NCI-H345 treated with DMSO at 0.1 percent for 48 hours (cell line): ENCODE measurements around the gene ANO3.

ENCODE experiments used
- DNase-seq: peaks from one replicate; lab custom pipeline; 2025; ENCODE audit not compliant: unreplicated experiment; lab: John Stamatoyannopoulos, UW

ANO3 gene

DNA sequence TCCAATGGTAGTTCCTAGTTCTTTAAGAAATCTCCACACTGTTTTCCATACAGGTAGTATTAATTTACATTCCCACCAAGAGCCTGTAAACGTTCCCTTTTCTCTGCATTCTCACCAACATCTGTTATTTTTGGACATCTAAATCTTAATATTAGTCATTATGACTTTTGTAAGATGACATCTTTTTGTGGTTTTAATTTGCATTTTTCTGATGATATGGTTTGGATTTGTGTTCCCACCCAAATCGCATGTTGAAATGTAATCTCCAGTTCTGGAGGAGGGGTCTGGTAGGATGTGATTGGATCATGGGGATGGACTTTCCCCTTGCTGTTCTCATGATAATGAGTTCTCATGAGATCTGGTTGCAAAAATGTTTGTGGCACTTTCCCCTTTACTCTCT lies 151.2 kb downstream of the ANO3 start:
- no peak for DNase-seq

DNA sequence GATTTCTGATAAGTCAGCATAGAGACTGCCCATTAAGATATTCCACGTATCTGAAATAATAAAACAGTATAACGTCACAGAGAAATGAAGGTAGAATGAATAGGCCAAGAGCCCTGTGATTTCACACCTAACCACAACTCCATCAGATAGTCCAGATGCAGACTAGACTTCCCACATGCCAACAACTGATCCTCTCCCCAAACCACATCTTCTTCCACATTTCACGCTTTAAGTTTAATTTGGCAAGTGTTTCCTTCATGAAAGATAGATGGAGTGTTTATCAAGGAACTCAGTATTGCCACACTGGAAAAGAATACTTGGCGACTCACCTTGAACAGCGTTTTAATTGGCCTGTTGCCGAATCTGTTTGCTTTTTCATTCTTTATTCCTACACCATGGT lies 158.6 kb downstream of the ANO3 start:
- no peak for DNase-seq

DNA sequence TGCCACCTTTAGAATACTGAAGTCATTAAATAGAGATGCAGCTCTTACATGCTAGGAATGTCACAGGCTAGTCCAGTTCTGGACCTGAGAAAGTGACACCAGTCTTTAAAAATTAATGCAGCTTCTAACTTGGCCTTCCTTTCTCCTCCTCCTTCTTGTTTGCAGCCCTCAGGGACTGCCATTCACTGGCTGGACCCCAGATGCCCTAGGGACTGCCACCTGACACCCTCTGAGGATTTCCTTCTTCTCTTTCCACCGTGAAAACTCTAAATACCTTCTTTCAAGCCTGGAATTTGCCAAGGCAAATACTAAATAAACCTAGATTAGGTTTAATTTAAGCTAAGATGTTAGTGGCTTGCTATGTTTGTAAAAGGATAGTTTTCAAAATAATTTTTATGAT lies 161.7 kb downstream of the ANO3 start:
- no peak for DNase-seq

DNA sequence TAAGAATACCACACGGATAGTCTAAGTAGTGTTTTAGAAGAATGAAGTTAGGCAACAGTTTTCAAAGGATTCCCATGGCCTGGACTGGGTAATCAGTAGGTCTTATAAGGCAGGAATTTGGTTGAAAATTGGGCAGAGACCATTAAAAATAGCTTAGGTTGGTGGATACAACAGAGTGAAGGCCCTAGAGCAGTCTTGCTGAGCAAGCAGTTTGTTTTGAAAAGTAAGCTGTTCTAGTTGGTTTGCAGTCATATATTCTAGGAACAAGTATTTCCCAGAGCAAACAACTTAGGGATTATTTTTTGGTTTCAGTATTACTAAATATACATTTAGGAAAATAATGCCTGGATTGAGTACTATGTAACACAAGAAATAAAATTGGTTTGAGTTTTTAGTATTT lies 175.3 kb downstream of the ANO3 start:
- no peak for DNase-seq

DNA sequence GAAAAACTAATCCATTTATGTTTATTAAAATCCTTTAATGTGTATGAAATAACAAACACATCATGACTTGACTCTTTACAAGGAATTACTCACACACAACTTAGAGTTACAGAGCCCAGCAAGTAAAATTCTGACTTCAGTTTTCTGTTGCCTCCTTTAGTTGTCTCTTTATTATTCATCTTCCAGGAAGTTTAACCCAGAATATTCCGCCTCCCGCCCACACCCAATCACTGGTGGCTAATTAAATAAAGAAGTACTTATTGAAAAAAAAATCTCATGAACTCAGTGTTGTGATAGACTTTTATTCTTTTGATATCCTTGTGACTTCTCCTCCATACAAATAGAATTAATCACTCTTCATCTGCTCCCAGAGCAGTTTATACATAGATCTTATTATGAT lies 178.2 kb downstream of the ANO3 start:
- DNase-seq = no peak

DNA sequence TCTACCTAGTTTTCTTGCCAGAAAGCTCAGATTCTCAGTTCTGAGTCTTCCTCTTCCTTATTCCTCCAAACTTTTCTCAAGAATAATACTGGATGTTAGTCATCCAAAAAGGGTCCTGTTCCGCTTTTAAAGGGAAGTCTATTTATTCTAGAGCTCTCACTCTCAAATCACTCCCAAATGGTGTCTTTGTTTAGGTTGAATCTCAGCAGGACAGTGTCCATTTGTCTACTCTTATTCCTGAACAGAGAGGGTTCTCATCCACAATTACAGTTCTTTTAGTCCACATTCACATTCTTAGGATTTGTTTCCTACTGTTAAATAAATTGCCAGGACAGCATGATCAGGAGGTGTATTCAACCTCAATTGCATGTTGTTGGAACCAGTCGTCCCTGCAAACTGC lies 178.8 kb downstream of the ANO3 start:
- DNase-seq = no peak

DNA sequence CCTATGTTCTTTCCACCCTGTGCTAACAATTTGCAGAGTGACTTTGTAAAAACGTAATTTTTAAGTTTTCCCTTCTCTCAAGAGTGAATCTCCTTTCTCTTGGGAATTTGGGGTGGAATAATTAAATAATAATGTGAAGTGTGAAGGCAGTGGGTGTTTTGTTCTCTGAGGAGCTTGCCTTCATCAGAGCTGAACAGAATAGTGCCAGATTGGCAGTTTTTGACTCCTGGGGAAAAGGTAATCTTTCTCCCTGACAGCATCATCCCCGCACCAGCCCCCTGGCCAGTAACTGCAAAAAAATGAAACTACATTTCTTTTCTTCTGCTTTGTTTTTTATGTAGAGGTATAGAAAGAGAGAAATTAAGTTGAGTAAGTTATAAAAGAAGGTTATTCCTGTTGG lies 180.3 kb downstream of the ANO3 start:
- no peak for DNase-seq

DNA sequence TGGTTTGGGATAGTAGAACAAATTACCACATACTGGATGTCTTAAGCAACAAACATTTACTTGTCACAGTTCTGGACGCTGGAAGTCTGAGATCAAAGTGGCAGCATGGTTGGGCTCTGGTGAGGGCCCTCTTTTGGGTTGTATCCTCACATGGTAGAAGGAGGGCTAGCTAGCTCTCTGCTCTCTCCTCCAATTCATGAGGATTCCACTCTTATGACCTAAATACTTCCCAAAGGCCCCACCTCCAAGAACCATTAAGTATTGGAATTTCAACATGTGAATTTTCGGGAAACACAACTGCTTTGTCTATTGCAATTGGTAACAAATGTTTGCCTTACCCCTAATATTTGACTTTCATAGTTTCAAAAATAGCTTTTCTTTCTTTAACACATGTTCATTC lies 187.5 kb downstream of the ANO3 start:
- DNase-seq = no peak

DNA sequence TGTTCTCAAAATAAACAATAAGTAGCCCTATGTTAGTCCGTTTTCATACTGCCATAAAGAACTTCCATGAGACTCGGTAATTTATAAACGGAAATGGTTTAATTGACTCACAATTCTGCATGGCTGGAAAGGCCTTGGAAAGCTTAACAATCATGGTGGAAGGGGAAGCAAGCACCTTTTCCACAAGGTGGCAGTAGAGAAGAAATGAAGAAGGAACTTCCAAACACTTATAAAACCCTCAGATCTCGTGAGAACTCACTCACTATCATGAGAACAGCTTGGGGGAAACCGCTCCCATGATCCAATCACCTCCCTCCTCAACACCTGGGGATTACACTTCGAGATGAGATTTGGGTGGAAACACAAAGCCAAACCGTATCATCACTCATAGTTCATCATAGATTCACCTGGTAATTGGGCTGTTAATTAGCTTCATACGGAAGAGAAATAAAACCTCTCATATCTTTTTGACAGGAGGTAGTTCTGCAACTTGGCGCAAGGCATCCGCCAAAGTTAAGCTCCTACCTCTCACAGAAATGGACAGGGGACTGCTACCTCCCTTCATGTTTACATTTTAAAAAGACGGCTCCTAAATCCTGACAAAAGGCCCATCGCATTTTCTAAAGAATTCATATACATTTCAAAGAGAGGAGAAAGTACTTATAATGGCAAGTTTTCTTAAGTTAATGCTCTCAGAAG lies 191.1 kb downstream of the ANO3 start:
- DNase-seq = no peak

DNA sequence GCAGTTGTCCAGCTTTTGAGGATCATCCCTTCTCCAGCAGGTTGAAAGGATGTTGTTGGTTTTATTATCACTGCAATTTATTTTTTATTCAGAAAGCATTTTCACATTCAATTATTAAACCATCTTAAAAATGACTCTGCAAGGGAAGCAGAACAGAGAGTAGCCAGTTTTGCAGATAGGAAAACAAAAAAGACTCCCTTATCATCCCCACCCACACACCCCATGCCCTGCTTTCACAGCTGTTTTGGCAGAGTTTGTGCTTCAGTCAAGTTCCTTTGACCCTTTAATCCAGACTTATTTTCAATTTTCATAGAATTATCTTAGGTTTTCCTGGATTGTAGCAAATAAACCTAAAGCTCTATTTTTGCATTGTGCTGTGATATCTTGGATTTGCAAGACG lies 195.8 kb downstream of the ANO3 start:
- DNase-seq = no peak

DNA sequence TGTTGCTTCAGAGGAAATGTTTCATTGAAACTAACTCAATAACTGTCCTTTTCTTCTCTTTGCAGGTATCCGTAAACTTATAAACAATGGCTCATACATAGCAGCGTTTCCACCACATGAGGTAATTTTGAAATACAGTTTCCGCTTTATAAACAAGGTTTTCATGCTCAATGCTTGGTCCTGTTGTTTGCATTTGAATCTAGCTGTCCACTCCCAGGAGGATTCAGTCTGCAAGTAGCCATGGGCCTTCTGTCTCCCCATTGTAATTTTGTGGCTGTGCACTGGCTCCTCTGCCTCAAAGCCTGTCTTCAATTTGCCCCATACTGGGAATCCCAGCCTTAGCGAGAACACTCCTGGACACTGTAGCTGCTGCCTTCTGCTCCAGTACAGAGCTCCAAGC lies 205.4 kb downstream of the ANO3 start:
- DNase-seq = no peak

DNA sequence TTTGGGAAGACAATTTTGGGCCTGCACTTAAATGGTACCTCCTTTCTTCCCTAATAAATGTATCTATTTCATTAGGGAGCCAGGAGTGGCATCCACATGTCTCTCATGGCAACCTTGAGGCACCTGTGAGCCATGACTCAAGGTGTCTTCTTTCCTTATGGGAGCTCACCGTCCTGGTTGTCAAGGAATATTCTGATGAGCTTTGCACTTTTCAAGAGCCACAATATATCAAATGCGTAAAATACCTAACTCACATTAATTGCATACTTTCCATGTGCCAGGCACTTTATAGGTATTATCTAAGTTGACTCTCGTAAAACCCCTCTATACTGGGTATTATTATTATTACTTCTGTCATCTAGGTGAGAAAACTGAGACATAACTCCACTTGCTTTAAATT lies 207.6 kb downstream of the ANO3 start:
- DNase-seq = no peak

DNA sequence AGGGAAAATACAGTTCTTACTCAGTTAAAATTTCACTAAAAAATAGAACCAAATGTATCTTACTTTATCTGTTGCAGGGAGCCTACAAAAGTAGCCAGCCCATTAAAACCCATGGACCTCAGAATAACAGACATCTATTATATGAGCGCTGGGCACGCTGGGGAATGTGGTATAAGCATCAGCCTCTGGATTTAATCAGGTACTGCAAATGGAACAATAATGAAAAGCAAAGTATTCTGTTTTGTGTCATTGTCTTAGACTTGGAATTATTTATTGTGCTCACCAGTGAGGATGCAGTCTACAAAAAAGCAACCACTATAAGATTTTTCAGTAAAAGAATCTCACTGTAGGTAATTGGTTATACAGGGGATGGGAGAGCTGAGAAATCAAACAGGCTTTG lies 209.9 kb downstream of the ANO3 start:
- no peak for DNase-seq

DNA sequence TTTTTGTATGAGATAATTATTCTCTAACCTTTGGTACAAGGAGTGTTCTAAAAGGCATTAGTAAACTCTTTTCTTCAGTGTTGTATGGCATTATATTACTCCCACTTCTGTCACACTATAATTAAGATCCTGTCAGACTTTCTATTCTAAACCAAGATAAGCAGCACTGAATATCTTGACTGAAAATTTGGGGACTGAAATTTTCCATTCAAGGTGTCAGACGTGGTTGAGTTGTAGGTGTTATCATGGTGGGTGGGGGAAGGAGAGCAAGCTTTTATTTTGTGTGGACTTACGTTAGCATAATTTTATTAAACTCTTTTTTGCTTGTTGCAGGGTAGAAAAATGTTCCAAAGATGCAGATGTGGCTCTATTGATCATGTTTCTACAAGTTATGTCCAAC lies 217.2 kb downstream of the ANO3 start:
- DNase-seq = no peak

DNA sequence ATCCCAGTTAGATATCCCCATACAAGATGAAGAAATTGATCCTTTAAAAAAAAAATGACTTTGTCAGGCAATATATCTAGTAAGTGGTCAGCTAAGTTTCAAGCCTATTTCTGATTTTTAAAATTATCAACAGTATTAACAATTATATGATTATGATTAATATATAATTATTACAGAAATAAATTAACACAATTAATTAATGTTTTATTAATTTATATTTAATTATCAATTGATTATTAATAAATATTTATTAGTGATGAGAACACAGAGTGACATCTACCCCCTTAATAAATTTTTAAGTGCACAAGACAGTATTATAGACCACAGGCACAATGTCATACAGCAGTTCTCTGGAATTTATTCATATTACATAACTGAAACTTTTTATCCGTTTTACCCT lies 218.1 kb downstream of the ANO3 start:
- DNase-seq = no peak

DNA sequence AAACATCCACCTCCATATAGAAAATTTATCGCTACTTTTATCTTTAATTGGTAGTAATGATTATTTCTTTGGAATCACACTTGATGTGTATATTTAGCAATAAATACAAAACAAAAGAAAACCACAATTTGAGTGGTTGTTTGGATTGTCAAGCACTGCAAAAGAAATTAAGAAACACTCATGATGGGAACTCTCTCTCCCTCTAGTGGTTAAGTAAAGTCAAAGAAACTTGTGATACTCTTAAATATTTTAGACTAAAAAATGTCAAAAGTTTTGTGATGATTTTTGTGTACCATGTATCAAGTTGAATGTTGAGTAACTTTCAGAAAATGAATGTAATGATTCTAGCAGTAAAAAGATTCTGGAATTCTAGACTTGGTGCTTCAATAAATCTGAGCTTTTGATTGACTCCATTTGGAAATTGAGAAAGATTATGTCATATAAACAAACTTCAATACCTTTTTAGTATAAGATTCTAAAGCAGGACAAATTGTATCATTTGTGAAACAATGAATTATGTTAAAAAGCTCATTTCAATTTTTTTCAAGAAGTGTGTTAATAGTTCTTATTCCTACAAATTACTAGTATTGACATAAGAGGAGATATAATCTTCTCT lies 219.4 kb downstream of the ANO3 start:
- no peak for DNase-seq

DNA sequence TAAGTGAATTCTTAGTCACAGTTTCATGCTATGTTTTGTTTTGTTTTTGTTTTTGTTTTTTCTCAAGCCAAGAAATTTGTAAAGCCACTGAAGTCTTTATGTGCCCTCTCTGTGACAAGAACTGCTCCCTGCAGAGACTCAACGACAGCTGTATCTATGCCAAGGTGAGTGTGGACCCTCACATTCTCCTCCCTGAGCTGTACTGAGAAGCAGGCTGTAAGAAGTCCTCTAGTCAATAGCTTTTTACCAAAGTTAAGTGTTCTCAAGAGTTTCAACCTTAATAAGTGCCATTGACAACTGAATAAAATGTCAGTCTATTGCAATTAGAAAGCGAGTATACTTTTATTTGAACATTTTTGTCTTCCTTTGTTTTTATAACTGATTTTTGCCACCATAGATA lies 221.3 kb downstream of the ANO3 start:
- DNase-seq = no peak

DNA sequence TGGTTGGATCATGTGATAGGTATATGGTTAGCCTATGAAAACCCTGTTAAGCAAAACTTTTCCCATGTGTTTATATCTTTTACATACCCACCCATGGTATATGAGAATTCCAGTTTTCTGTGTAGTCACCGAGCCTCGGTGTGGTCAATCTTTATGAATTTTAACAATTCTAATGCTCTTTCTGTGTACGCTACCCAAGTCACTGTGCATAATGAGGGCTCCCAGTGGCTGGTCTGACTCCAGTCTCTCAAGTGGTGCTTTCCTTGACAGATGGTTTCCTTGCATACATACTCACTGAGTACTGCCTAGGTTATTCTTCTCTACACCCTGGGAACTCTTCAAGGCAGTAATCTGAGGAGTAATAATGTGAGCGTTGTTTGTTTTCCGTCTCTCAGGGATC lies 222.5 kb downstream of the ANO3 start:
- DNase-seq = no peak

DNA sequence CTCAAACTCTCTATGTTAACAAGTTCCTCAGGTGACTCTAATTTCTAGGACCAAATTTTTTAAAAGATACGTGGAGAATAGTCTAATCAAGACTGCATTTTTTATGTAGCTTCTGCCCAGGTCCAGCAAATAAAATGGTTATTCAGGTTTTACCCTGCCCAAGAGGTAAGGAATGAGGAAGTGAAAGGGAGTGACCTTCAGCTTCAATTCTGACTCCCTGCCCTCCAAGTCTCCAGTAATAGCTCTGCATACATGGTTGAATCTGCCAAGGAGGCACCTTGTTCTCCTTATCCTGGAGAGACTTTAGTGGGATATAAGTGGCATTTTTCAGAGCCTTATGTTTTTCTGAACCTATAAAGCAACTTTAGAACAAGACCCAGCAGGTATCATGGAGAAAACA lies 224.7 kb downstream of the ANO3 start:
- no peak for DNase-seq

DNA sequence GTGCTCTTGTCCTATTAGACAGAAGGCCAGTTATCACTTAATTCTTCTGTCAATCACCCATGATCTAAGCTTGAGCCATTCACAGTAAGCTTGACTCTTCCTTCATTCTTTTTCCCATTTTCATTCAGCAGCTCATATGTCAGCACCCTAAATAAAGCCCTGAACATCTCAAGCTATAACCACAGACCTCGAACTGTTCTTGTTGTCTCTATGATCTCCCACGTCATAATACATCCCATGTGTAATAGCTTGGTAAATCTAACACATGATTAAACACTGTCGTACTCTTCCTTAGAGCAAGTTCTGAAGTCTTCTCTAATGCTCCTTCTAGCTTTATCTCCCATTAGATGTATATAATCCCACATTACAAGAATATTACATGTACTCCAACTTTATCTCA lies 225.7 kb downstream of the ANO3 start:
- DNase-seq = no peak

DNA sequence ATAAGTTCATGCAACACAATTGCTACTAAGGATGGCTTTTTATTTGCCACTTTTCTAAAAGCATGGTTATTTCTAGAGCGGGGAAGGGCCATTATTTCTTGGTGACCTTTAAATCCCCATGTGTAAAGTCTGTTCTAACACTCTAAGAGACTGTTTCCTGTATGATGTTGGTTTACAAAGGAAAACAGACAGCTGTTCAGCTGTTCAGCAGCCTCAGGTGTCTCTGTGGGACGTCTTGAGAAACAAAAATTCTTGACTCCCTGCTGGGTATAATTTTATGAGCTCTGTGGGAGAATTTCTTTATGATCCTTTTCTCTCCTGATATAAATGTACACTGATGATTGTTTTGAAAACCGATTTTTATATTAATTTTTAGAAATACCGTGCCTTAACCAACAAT lies 226.3 kb downstream of the ANO3 start:
- no peak for DNase-seq

DNA sequence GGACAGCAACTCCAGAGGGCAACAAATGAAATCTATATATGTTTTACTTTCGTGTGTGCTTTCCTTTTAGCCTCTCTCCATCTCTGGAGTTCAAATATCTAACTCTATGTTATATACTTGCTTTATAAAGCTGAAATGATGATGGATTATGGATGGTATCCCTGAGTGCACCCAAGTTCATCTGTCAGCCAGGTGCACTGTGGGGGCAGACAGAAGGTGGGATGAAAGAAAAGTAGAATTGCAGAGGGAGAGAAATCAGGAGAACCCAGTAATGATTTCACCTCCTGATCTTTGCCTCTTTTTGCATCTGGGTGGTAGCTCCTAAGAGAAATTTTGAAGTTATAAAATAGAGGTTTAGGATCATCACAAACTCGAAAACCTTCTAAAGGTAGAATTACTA lies 237.7 kb downstream of the ANO3 start:
- DNase-seq = no peak
